ENCODE data around the gene ADCY4. TPM values are rescaled to one million over a fixed set of nuclear protein-coding genes. Genes with fewer than 3 reads are reported as not detected.

Gene ADCY4
- total and polyA plus RNA-seq, 2 of the 13 experiments (the other 11 are each of a cell fraction or from before 2014, with no cell fraction given), result 0.03 TPM; not detected in 1

GRCh38 chr14:24296341-24297157, 38.3 kb downstream of the ADCY4 start (continued):
- TF ChIP-seq REL (CRISPR knock-in tag; conservative IDR thresholded peaks at IDR 0.05) (peak; percentile 71; the same call in 1 of the 2 replicates), HINFP (CRISPR knock-in tag; IDR thresholded peaks at IDR 0.05; ENCODE audit: low read depth) (no peak), ZFX (CRISPR knock-in tag; IDR thresholded peaks at IDR 0.05; ENCODE audit: low read depth) (peak; percentile 81), JUN (CRISPR knock-in tag; IDR thresholded peaks at IDR 0.05) (no peak), ZC3H4 (CRISPR knock-in tag; IDR thresholded peaks at IDR 0.05; ENCODE audit: borderline replicate concordance) (0 out of 2 replicates have a peak, but pooled peaks have one; percentile 64), SPEN (CRISPR knock-in tag; IDR thresholded peaks at IDR 0.05; ENCODE audit: low read depth) (no peak), ZNF354B (CRISPR knock-in tag; IDR thresholded peaks at IDR 0.05) (no peak), ZNF691 (CRISPR knock-in tag; IDR thresholded peaks at IDR 0.05; ENCODE audit: borderline replicate concordance, low read depth) (peak; percentile 80; the same call in 1 of the 2 replicates), EHMT2 (IDR thresholded peaks at IDR 0.05; ENCODE audit: borderline replicate concordance, low read depth, low read length) (no peak), FOXA1 (IDR thresholded peaks at IDR 0.05) (no peak), FOXA1 (CRISPR knock-in tag; IDR thresholded peaks at IDR 0.05) (0 out of 2 replicates have a peak, but pooled peaks have one; percentile 3), SETDB1 (CRISPR knock-in tag; IDR thresholded peaks at IDR 0.05; ENCODE audit: borderline replicate concordance) (no peak), ZNF275 (CRISPR knock-in tag; IDR thresholded peaks at IDR 0.05; ENCODE audit: borderline replicate concordance) (no peak), NR2F1 (CRISPR knock-in tag; IDR thresholded peaks at IDR 0.05) (0 out of 4 replicates have a peak, but pooled peaks of 1 of the 2 experiments have one; percentile 9), ZNF7 (CRISPR knock-in tag; IDR thresholded peaks at IDR 0.05) (no peak), ELF1 (CRISPR knock-in tag; IDR thresholded peaks at IDR 0.05) (0 out of 2 replicates have a peak, but pooled peaks have one; percentile 52), ZNF225 (CRISPR knock-in tag; IDR thresholded peaks at IDR 0.05) (no peak), ZC3H13 (CRISPR knock-in tag; IDR thresholded peaks at IDR 0.05) (no peak)
- TF ChIP-seq, protein P1, sequence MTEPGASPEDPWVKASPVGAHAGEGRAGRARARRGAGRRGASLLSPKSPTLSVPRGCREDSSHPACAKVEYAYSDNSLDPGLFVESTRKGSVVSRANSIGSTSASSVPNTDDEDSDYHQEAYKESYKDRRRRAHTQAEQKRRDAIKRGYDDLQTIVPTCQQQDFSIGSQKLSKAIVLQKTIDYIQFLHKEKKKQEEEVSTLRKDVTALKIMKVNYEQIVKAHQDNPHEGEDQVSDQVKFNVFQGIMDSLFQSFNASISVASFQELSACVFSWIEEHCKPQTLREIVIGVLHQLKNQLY (CRISPR knock-in tag; IDR thresholded peaks at IDR 0.05), result no peak
- TF ChIP-seq, protein P2, sequence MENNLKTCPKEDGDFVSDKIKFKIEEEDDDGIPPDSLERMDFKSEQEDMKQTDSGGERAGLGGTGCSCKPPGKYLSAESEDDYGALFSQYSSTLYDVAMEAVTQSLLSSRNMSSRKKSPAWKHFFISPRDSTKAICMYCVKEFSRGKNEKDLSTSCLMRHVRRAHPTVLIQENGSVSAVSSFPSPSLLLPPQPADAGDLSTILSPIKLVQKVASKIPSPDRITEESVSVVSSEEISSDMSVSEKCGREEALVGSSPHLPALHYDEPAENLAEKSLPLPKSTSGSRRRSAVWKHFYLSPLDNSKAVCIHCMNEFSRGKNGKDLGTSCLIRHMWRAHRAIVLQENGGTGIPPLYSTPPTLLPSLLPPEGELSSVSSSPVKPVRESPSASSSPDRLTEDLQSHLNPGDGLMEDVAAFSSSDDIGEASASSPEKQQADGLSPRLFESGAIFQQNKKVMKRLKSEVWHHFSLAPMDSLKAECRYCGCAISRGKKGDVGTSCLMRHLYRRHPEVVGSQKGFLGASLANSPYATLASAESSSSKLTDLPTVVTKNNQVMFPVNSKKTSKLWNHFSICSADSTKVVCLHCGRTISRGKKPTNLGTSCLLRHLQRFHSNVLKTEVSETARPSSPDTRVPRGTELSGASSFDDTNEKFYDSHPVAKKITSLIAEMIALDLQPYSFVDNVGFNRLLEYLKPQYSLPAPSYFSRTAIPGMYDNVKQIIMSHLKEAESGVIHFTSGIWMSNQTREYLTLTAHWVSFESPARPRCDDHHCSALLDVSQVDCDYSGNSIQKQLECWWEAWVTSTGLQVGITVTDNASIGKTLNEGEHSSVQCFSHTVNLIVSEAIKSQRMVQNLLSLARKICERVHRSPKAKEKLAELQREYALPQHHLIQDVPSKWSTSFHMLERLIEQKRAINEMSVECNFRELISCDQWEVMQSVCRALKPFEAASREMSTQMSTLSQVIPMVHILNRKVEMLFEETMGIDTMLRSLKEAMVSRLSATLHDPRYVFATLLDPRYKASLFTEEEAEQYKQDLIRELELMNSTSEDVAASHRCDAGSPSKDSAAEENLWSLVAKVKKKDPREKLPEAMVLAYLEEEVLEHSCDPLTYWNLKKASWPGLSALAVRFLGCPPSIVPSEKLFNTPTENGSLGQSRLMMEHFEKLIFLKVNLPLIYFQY (CRISPR knock-in tag; IDR thresholded peaks at IDR 0.05; ENCODE audit: borderline replicate concordance), result peak; percentile 58; the same call in 1 of the 2 replicates

Data from HepG2 (cell line).